GM20431 (cell line): ENCODE measurements around the gene DMBX1.

Source experiments
- in situ Hi-C: fragments of 300-500 bp; cut with MseI, MboI; formaldehyde crosslinking; loops from one replicate; pipeline ENCODE4 v1.15.0; 2020; ENCODE audit warnings: low sequenced_read_pairs; ENCODE audit not compliant: unreplicated experiment

Gene DMBX1

GRCh38 chr1:46489638-46490405 is at the start of gene DMBX1:
DMBX1 (plus strand) TSS chr1:46489836; CDS start chr1:46507011, 17,175 bp downstream.
- in situ Hi-C loops = no loop called here

- in situ Hi-C loops = no loop called here
Observed at GRCh38 chr1:46440478-46440877, 49.2 kb upstream of the DMBX1 start.

- in situ Hi-C loops = no loop called here
Observed at GRCh38 chr1:46442317-46443161, 47.1 kb upstream of the DMBX1 start.

GRCh38 chr1:46444466-46444865 is 45.2 kb upstream of the DMBX1 start:
- in situ Hi-C loops = no loop called here

- in situ Hi-C loops = no loop called here
Observed at GRCh38 chr1:46445773-46446256, 43.8 kb upstream of the DMBX1 start.

- in situ Hi-C loops = no loop called here
Observed at GRCh38 chr1:46446646-46447498, 42.8 kb upstream of the DMBX1 start.

GRCh38 chr1:46447499-46448108 is 42.0 kb upstream of the DMBX1 start:
- in situ Hi-C loops = no loop called here

GRCh38 chr1:46448109-46448911 is 41.3 kb upstream of the DMBX1 start:
- in situ Hi-C loops = no loop called here

GRCh38 chr1:46449223-46450159 is 40.1 kb upstream of the DMBX1 start:
- in situ Hi-C loops = no loop called here

- in situ Hi-C loops = no loop called here
Observed at GRCh38 chr1:46450160-46450517, 39.5 kb upstream of the DMBX1 start.

- in situ Hi-C loops = no loop called here
Observed at GRCh38 chr1:46451948-46452930, 37.4 kb upstream of the DMBX1 start.

GRCh38 chr1:46452931-46453325 is 36.7 kb upstream of the DMBX1 start:
- in situ Hi-C loops = no loop called here

- in situ Hi-C loops = no loop called here
Observed at GRCh38 chr1:46453449-46453848, 36.2 kb upstream of the DMBX1 start.

- in situ Hi-C loops = no loop called here
Observed at GRCh38 chr1:46455951-46456350, 33.7 kb upstream of the DMBX1 start.

GRCh38 chr1:46456411-46456963 is 33.1 kb upstream of the DMBX1 start:
- in situ Hi-C loops = no loop called here

- in situ Hi-C loops = no loop called here
Observed at GRCh38 chr1:46457178-46457577, 32.5 kb upstream of the DMBX1 start.

- in situ Hi-C loops = no loop called here
Observed at GRCh38 chr1:46458190-46458589, 31.4 kb upstream of the DMBX1 start.
